IPS-18a (cell line): ENCODE results near the gene FRMD4A.
"Not testable (repeated sequence)": the region's sequence is repeated elsewhere in the genome, so short reads cannot be mapped to it uniquely, and the experiment has no call there.

Source experiments
- H3K27ac ChIP-seq: one replicate; pipeline ENCODE4 v1.5.1; 2013; ENCODE audit warnings: low read length
- H3K27me3 ChIP-seq: one replicate; pipeline ENCODE4 v1.6.1; 2013; ENCODE audit warnings: mild to moderate bottlenecking, low read length; ENCODE audit not compliant: control insufficient read depth, insufficient read depth
- H3K36me3 ChIP-seq: one replicate; pipeline ENCODE4 v1.6.1; 2013; ENCODE audit warnings: low read depth, low read length; ENCODE audit not compliant: control insufficient read depth
- H3K4me1 ChIP-seq: one replicate; pipeline ENCODE4 v1.6.1; 2013; ENCODE audit warnings: low read depth, low read length; ENCODE audit not compliant: control insufficient read depth
- H3K4me3 ChIP-seq: one replicate; pipeline ENCODE4 v1.5.1; 2013; ENCODE audit warnings: low read length
- H3K9ac ChIP-seq: one replicate; pipeline ENCODE4 v1.6.1; 2013; ENCODE audit warnings: mild to moderate bottlenecking, low read length, moderate library complexity
- H3K9me3 ChIP-seq: one replicate; pipeline ENCODE4 v1.6.1; 2013; ENCODE audit warnings: low read depth, low read length; ENCODE audit not compliant: control insufficient read depth

Gene FRMD4A

DNA sequence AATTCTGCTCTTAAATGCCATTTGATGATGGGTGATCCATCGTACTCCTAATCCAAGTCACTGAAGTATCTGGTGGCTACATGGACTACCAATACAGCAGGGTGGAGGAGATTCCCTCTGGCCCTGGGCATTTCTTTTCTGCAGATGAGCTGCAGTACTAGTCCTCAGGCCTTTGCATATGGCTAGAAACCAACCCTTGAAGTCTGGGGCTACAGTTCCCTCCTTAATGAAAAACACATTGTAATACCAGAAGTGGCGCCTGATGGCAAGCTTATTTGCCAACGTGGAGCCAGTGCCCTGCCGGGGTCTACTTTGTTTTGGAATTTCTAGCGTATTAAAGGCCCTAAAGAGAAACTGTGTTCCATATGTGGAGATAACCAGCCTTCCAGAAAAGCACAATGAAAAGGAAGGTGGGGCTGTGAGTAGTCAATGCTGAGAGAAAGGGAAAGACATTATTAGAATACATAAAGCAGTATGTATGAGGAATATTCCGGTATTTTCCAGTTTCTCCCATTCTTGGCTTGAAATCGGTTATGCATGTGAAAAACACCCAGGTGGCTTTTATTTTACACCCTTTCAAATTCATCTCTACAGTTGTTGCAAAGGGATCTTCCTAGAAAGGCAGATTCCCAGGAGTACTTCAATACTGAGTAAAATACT is 375.2 kb downstream of the FRMD4A start:
- Histone ChIP-seq H3K36me3 (no peaks in the 10 kb centered on the region), H3K27me3 (no peaks in the 10 kb centered on the region), H3K4me1 (peaks cover 10% of the 10 kb centered on the region), H3K27ac (no peak overlapping the region), H3K9ac (no peak overlapping the region), H3K9me3 (no peaks in the 10 kb centered on the region), H3K4me3 (no peak overlapping the region)

DNA sequence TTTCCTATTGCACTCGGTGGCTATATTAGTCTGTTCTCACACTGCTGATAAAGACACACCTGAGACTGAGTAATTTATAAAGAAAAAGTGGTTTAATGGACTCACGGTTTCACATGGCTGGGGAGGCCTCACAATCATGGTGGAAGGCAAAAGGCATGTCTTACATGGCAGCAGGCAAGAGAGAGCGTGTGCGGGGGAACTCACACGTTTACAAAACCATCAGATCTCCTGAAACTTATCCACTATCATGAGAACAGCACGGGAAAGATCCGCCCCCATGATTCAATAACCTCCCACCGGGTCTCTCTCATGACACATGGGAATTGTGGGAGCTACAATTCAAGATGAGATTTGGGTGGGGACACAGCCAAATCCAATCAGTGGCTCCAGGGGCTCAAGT is 376.5 kb downstream of the FRMD4A start:
- H3K36me3 ChIP-seq, H3K4me1 ChIP-seq, H3K27me3 ChIP-seq, H3K9ac ChIP-seq, H3K9me3 ChIP-seq, H3K4me3 ChIP-seq, H3K27ac ChIP-seq: not testable (repeated sequence)

DNA sequence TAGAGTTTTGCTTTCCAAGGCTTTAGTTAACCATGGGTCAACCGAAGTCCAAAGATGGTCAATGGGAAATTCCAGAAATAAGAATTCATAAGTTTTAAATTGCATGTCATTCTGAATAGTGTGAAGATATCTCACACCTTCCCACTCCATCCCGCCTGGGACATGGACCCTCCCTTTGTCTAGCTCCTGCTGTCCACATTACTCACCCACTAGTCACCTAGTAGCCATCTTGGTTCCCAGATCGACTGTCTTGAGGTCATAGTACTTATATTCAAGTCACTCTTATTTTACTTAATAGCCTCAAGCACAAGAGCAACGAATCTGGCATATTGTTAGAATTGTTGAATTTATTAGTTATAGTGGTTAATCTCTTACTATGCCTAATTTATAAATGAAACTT is 377.4 kb downstream of the FRMD4A start:
- Histone ChIP-seq H3K4me1 (no peaks in the 10 kb centered on the region), H3K4me3 (no peak overlapping the region), H3K9me3 (no peaks in the 10 kb centered on the region), H3K9ac (no peak overlapping the region), H3K27ac (no peak overlapping the region), H3K27me3 (no peaks in the 10 kb centered on the region), H3K36me3 (no peaks in the 10 kb centered on the region)

DNA sequence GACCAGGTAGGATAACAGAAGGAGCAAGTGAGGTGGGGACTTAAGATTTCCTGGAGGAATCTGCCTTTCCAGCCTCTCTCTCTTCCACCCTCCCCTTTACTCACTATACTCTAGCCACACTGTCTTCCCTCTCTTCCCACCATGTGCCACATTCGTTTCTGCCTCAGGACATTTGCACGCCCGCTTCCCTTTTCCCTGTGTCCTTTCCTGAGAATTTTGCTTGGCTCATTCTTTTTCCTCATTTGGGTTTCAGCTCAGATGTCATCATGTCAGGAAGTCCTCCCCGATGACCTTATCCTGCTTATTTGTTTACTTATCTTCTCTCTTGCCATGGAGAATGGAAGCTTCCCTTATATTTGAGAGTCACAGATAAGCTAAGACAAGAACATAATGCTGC is 380.2 kb downstream of the FRMD4A start:
- H3K36me3 ChIP-seq, result no peaks in the 10 kb centered on the region
- no peak overlapping the region for H3K4me3 ChIP-seq
- H3K9me3 ChIP-seq, result no peaks in the 10 kb centered on the region
- no peak overlapping the region for H3K27ac ChIP-seq
- no peak overlapping the region for H3K9ac ChIP-seq
- no peaks in the 10 kb centered on the region for H3K27me3 ChIP-seq
- H3K4me1 ChIP-seq, result peaks cover 9% of the 10 kb centered on the region

DNA sequence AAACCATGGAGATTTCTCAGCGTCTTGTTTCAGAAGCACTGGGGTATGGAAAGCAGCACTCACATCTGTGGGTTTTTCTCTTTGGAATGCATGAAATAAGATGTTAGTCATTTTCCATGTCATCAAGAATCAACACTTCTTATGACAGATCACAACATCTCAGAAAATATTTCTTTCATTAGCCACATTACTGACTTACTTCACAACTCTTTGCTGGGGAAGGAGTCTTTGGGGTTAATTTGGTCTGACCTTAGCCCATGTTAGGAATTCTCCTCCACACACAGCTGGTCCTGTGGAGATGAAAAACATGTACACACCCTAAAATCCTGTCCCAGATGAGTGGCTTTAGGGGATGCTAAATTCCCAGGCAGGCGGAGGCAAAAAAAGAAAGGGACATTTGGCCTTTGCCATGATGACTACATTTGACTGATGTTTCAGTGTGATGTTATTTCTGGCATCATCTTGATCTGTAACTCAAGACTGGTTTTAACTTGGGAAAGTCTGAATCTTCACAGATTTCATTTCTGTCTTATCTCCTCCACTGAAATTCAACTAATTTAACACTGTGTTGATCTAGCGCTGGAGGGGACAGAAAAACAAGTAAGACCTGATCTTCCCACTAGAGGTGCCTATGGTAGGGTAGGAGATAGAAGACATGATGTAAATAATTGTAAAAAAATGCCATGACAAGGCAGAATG is 380.7 kb downstream of the FRMD4A start:
- Histone ChIP-seq H3K4me1 (peaks cover 14% of the 10 kb centered on the region), H3K27me3 (no peaks in the 10 kb centered on the region), H3K4me3 (no peak overlapping the region), H3K9me3 (no peaks in the 10 kb centered on the region), H3K9ac (no peak overlapping the region), H3K36me3 (no peaks in the 10 kb centered on the region), H3K27ac (no peak overlapping the region)

DNA sequence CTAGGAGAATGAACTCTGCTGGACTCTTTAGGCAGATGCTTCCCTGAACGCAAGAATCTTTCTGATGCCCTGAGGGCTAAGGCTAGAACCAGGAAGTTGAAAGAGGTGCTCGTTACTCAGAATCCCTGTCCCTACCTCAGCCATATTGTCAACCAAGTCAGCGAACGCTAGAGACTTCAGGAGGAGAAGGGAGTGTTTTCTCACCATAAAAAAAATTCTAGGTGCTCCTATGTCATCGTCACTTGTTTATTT is 384.6 kb downstream of the FRMD4A start:
- H3K4me3 ChIP-seq, result no peak overlapping the region
- no peak overlapping the region for H3K9ac ChIP-seq
- H3K36me3 ChIP-seq, result no peaks in the 10 kb centered on the region
- H3K4me1 ChIP-seq, result peaks cover 17% of the 10 kb centered on the region
- no peaks in the 10 kb centered on the region for H3K9me3 ChIP-seq
- H3K27ac ChIP-seq, result no peak overlapping the region
- no peaks in the 10 kb centered on the region for H3K27me3 ChIP-seq

DNA sequence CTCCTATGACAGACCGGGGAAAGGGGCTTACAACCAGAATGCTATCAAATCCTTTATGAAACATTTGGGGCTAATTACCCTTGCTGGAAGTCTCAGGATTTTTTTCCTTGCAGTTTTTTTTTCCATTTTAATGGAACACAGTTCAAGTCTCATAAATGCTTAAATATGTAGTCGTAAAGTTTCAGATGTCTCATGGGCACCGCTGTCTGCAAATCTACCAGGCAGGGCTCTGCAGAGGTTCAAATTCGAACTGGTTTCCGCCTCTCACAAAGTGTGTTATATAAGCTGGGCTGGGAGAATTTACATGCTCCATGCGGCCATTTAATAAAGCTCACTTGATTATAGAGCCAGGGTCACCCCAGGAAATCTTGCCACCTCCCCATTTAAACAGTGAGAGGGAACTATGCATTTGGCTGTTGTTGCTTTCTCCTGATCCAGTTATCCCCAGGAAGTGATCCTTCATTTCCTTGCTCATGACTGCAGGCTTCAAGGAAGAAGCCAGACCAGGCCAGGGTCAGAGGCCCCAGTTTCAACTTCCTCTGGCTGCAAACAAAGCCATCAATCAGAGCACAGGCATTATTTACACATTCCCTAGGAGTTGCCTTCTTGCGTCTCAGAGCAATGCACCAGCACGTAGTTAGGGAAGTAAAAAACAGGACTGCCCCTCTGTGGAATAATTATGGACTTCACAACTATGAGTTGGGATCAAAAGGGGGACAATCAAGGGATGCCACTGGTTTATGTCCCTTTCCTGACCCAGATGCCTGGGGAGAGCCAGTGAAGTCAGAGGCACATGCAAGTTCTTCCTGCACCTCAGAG is 385.1 kb downstream of the FRMD4A start:
- H3K27me3 ChIP-seq, result no peaks in the 10 kb centered on the region
- no peak overlapping the region for H3K27ac ChIP-seq
- H3K4me3 ChIP-seq, result no peak overlapping the region
- H3K9me3 ChIP-seq, result no peaks in the 10 kb centered on the region
- H3K36me3 ChIP-seq, result no peaks in the 10 kb centered on the region
- no peak overlapping the region for H3K9ac ChIP-seq
- peaks cover 17% of the 10 kb centered on the region for H3K4me1 ChIP-seq

DNA sequence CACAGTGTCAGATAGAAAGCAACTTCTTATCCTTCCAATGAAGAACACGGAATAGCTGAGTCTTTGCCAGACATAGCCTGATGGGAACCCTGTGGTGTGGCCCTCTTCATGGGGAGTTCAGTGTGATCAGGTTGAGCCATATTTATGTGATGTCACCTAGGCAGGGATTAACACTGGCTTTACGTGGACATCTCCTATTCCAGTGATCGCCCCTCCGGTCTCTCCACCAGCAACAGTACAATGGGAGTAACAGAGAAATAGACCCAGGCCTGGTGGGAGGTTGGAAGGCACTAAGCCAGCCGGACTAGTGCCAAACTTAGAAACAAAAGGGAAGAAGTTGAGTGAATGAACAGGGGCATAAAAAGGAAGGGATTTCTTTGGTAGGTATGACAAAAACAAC is 385.9 kb downstream of the FRMD4A start:
- Histone ChIP-seq H3K9me3 (no peaks in the 10 kb centered on the region), H3K36me3 (no peaks in the 10 kb centered on the region), H3K4me3 (no peak overlapping the region), H3K27ac (no peak overlapping the region), H3K9ac (no peak overlapping the region), H3K4me1 (peaks cover 17% of the 10 kb centered on the region), H3K27me3 (no peaks in the 10 kb centered on the region)

DNA sequence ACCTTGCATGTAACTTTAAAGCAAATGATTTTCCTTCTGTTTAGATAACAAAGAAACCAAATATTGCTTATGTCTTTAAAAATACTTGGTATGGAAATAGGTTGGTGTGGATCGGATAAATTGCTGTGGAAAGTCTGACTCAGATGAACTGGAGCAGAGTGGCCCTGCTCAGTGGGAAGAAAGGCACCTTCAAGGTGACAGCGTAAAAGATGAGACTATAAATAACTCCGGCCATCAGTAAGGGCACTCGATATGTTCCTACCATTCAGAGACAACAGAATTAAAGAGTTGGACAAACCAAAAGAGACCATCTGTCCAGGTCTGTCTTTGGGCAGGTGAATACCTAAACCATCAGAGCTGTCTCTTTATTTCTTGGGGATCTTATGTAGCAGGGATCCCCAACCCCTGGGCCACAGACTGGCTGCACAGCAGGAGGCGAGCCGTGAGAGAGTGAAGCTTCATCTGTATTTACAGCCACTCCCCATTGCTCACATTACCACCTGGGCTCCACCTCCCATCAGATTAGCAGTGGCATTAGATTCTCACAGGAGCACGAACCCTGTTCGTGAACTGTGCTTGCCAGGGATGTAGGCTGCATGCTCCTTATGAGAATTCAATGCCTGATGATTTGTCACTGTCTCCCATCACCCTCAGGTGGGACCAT is 386.9 kb downstream of the FRMD4A start:
- Histone ChIP-seq H3K36me3 (no peaks in the 10 kb centered on the region), H3K4me3 (no peak overlapping the region), H3K4me1 (peaks cover 17% of the 10 kb centered on the region), H3K27ac (no peak overlapping the region), H3K9me3 (no peaks in the 10 kb centered on the region), H3K27me3 (no peaks in the 10 kb centered on the region), H3K9ac (no peak overlapping the region)

DNA sequence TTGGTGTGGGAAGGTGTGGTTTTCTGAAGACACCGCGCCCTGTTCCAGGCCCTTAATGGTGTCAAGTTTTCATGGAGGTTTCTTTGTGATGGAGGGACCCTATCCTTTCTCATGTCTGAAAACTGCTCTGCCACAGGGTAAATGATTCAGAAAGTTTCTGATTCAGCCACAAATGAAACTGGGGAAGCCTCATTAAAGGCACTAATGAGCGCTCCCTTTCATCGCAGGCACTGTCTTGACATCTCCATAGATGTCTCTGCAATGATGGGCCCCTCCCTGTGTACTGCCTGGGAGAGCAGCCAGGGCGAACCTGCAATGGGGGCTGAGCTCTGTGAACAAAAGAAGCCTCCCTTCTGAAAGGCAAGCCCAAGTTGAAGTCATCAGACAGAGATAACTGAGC is 388.7 kb downstream of the FRMD4A start:
- no peaks in the 10 kb centered on the region for H3K36me3 ChIP-seq
- no peak overlapping the region for H3K27ac ChIP-seq
- no peak overlapping the region for H3K9ac ChIP-seq
- H3K4me1 ChIP-seq, result peaks cover 17% of the 10 kb centered on the region
- no peak overlapping the region for H3K4me3 ChIP-seq
- no peaks in the 10 kb centered on the region for H3K27me3 ChIP-seq
- H3K9me3 ChIP-seq, result no peaks in the 10 kb centered on the region

DNA sequence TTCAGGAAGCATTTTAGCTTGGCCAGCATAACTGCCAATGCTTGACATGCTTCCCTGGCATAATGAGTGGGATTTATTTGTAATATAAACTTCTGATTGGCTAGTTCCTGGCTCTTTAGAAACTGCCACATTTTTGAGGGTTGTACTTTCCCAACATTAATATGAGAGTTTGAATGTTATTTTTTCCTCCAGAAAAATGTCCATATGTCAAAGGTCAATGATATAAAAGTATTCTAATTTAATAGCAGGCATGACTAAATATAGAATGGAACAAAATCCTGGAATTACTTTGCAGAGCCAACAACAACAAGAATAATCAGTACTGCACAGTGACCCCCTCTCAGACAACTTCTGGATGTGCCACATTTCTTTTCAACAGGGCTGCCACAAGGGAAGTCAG is 391.3 kb downstream of the FRMD4A start:
- no peaks in the 10 kb centered on the region for H3K27me3 ChIP-seq
- H3K27ac ChIP-seq, result no peak overlapping the region
- peaks cover 3% of the 10 kb centered on the region for H3K4me1 ChIP-seq
- H3K36me3 ChIP-seq, result no peaks in the 10 kb centered on the region
- H3K9ac ChIP-seq, result no peak overlapping the region
- no peak overlapping the region for H3K4me3 ChIP-seq
- no peaks in the 10 kb centered on the region for H3K9me3 ChIP-seq
